GM23338 (cell line): Measurements from ENCODE around the gene UBTD1. TPM values are rescaled to one million over a fixed set of nuclear protein-coding genes. Genes with fewer than 3 reads are reported as not detected.

ENCODE experiments used
- ATAC-seq: fragments of 200-7000 bp; cut with Tn5 transposase; 3 replicates; pipeline ENCODE4 v1.9.1; 2020
- DNase-seq: peaks from one replicate; pipeline ENCODE4 v3.0.0-alpha.2; 2015; ENCODE audit warnings: low spot score
- H2AFZ ChIP-seq: fragments of 200-600 bp; sonication (generic); 2 replicates; pipeline ENCODE4 v1.8.0; 2016; ENCODE audit warnings: antibody characterized with exemption, mild to moderate bottlenecking, moderate library complexity
- H3F3A ChIP-seq: fragments of 200-600 bp; sonication (generic); replicated peaks from 2 replicates; pipeline ENCODE4 v1.8.0; 2017; ENCODE audit warnings: antibody characterized with exemption, mixed run types, low read depth
- H3K27ac ChIP-seq: fragments of 200-600 bp; sonication (generic); 2 replicates; pipeline ENCODE4 v1.6.1; 2016; ENCODE audit warnings: low read depth
- H3K27me3 ChIP-seq: fragments of 200-600 bp; sonication (generic); 2 replicates; pipeline ENCODE4 v1.8.0; 2016; ENCODE audit warnings: mild to moderate bottlenecking, mixed run types, moderate library complexity; ENCODE audit not compliant: insufficient read depth
- H3K36me3 ChIP-seq: fragments of 200-600 bp; sonication (generic); 2 replicates; pipeline ENCODE4 v1.8.0; 2016; ENCODE audit warnings: mild to moderate bottlenecking; ENCODE audit not compliant: insufficient read depth
- H3K4me1 ChIP-seq: fragments of 200-600 bp; sonication (generic); 2 replicates; pipeline ENCODE4 v1.8.0; 2016; ENCODE audit warnings: mild to moderate bottlenecking, moderate library complexity; ENCODE audit not compliant: insufficient read depth
- H3K4me2 ChIP-seq: fragments of 200-600 bp; sonication (generic); 2 replicates; pipeline ENCODE4 v1.7.1; 2017; ENCODE audit warnings: mixed run types
- H3K4me3 ChIP-seq: fragments of 200-600 bp; sonication (generic); 2 replicates; pipeline ENCODE4 v1.6.1; 2016; ENCODE audit warnings: mixed run types
- H3K79me2 ChIP-seq: fragments of 200-600 bp; sonication (generic); replicated peaks from 2 replicates; pipeline ENCODE4 v1.8.0; 2017; ENCODE audit warnings: mild to moderate bottlenecking; ENCODE audit not compliant: insufficient read depth
- H3K9me2 ChIP-seq: fragments of 200-600 bp; sonication (generic); 2 replicates; pipeline ENCODE4 v1.8.0; 2017; ENCODE audit not compliant: insufficient read depth
- H4K20me1 ChIP-seq: fragments of 200-600 bp; sonication (generic); replicated peaks from 2 replicates; pipeline ENCODE4 v1.8.0; 2017; ENCODE audit warnings: mild to moderate bottlenecking; ENCODE audit not compliant: insufficient read depth
- H3K27ac Mint-ChIP-seq: 2 replicates; pipeline ENCODE4 v1.8.0; 2020; ENCODE audit warnings: inconsistent platforms, mild to moderate bottlenecking, moderate library complexity, mixed read lengths
- H3K27me3 Mint-ChIP-seq: 3 replicates; pipeline ENCODE4 v1.8.0; 2022; ENCODE audit warnings: low read depth, mild to moderate bottlenecking, moderate library complexity, mixed read lengths, inconsistent platforms; ENCODE audit not compliant: insufficient read depth, poor library complexity
- H3K36me3 Mint-ChIP-seq: 3 replicates; pipeline ENCODE4 v1.8.0; 2021; ENCODE audit warnings: low read depth, mild to moderate bottlenecking, inconsistent platforms, moderate library complexity, mixed read lengths
- H3K4me1 Mint-ChIP-seq: 3 replicates; pipeline ENCODE4 v1.8.0; 2020; ENCODE audit warnings: mild to moderate bottlenecking, inconsistent platforms, mixed read lengths
- H3K4me3 Mint-ChIP-seq: 3 replicates; pipeline ENCODE4 v1.8.0; 2021; ENCODE audit warnings: moderate library complexity, mild to moderate bottlenecking, inconsistent platforms, mixed read lengths
- H3K9me3 Mint-ChIP-seq: 3 replicates; pipeline ENCODE4 v1.8.0; 2020; ENCODE audit warnings: moderate library complexity, mild to moderate bottlenecking, inconsistent platforms, mixed read lengths
- EZH2 ChIP-seq: fragments of 200-600 bp; sonication (generic); IDR thresholded peaks from one replicate; pipeline ENCODE4 v1.8.0; 2017; ENCODE audit warnings: antibody characterized with exemption, mild to moderate bottlenecking, low read depth; ENCODE audit not compliant: unreplicated experiment
- EZH2phosphoT487 ChIP-seq: fragments of 200-600 bp; sonication (generic); IDR thresholded peaks from one replicate; pipeline ENCODE4 v1.8.1; 2018; ENCODE audit warnings: antibody characterized with exemption; ENCODE audit not compliant: unreplicated experiment
- NANOG ChIP-seq: IDR thresholded peaks from 2 replicates; pipeline ENCODE4 v1.6.1; 2016; ENCODE audit warnings: antibody characterized with exemption, borderline replicate concordance
- POLR2AphosphoS5 ChIP-seq: IDR thresholded peaks from 2 replicates; pipeline ENCODE4 v1.6.1; 2016; ENCODE audit warnings: antibody characterized with exemption, low read depth
- ZNF462 ChIP-seq: fragments of 250-450 bp; sonication (Bioruptor Pico); IDR thresholded peaks from 2 replicates; pipeline ENCODE4 v1.5.0; 2020; ENCODE audit warnings: mild to moderate bottlenecking, moderate library complexity
- polyA plus RNA-seq: library from polyadenylated mRNA; unstranded; fragments of >200 nt; fragmentation: Nextera tagmentation; extraction: Ambion mirVana; gene quantifications from 2 replicates; pipeline ENCODE4 v1.2.1, GENCODE V29; 2016
- total RNA-seq: library from RNA; depleted of rRNA; stranded (reverse); fragments of >200 nt; shearing (Covaris generic); gene quantifications from 2 replicates; pipeline ENCODE4 v1.2.3, GENCODE V29; 2014
- TF ChIP-seq, protein P1 (sequence below), 2 experiments: fragments of 200-600 bp in 1 of 2; sonication (generic) in 1 of 2; conservative IDR thresholded peaks; 2 replicates each; pipeline versions ENCODE4 v1.5.1 to v1.6.1; 2016 to 2017; ENCODE audit warnings: antibody characterized with exemption in 2 of 2, low read depth in 2 of 2, mild to moderate bottlenecking in 2 of 2, moderate library complexity in 1 of 2

The UBTD1 gene
- total and polyA plus RNA-seq, 2 experiments from 2014 or later: 17.3 to 29.0 TPM

DNA sequence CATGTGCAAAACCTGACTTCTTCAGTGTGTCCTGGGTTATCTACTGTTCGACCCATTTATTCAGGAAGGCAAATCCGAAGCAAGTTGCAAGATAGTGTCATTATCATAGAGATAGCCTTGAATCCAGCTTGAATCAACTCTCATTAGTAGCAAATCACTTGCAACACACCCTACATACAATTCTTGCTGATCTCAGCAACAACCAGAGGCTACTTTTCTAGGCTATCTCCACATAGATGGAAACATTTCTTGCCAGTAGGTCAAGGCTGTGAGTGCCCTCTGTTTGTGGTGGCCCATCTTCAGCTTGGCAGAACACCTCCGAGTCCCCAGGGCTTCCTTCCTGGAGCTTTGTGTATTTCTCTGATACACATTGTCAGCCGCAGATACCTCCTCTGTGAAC lies 12.0 kb downstream of the UBTD1 start:
- no peaks in the 10 kb centered on the region for H3K36me3 Mint-ChIP-seq
- Histone ChIP-seq H3K4me2 (no peak overlapping the region), H3K27me3 (no peaks in the 10 kb centered on the region), H3K36me3 (no peaks in the 10 kb centered on the region), H2AFZ (no peak overlapping the region), H3K9me2 (no peaks in the 10 kb centered on the region), H4K20me1 (peaks cover 34% of the 10 kb centered on the region), H3K4me3 (no peak overlapping the region), H3K27ac (no peak overlapping the region), H3F3A (no peaks in the 10 kb centered on the region), H3K79me2 (peaks cover 78% of the 10 kb centered on the region), H3K4me1 (peaks cover 34% of the 10 kb centered on the region)
- ATAC-seq (no peak), DNase-seq (no peak)
- peaks cover 26% of the 10 kb centered on the region for H3K4me1 Mint-ChIP-seq
- TF ChIP-seq ZNF462 (CRISPR knock-in tag): no peak
- TF ChIP-seq, protein P1, sequence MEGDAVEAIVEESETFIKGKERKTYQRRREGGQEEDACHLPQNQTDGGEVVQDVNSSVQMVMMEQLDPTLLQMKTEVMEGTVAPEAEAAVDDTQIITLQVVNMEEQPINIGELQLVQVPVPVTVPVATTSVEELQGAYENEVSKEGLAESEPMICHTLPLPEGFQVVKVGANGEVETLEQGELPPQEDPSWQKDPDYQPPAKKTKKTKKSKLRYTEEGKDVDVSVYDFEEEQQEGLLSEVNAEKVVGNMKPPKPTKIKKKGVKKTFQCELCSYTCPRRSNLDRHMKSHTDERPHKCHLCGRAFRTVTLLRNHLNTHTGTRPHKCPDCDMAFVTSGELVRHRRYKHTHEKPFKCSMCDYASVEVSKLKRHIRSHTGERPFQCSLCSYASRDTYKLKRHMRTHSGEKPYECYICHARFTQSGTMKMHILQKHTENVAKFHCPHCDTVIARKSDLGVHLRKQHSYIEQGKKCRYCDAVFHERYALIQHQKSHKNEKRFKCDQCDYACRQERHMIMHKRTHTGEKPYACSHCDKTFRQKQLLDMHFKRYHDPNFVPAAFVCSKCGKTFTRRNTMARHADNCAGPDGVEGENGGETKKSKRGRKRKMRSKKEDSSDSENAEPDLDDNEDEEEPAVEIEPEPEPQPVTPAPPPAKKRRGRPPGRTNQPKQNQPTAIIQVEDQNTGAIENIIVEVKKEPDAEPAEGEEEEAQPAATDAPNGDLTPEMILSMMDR (conservative IDR thresholded peaks at IDR 0.05; ENCODE audit: low read depth in 2 of 2): no peak
- H3K9me3 Mint-ChIP-seq: no peaks in the 10 kb centered on the region
- no peak overlapping the region for H3K27ac Mint-ChIP-seq
- no peak overlapping the region for H3K4me3 Mint-ChIP-seq
- H3K27me3 Mint-ChIP-seq: peaks cover 7% of the 10 kb centered on the region

DNA sequence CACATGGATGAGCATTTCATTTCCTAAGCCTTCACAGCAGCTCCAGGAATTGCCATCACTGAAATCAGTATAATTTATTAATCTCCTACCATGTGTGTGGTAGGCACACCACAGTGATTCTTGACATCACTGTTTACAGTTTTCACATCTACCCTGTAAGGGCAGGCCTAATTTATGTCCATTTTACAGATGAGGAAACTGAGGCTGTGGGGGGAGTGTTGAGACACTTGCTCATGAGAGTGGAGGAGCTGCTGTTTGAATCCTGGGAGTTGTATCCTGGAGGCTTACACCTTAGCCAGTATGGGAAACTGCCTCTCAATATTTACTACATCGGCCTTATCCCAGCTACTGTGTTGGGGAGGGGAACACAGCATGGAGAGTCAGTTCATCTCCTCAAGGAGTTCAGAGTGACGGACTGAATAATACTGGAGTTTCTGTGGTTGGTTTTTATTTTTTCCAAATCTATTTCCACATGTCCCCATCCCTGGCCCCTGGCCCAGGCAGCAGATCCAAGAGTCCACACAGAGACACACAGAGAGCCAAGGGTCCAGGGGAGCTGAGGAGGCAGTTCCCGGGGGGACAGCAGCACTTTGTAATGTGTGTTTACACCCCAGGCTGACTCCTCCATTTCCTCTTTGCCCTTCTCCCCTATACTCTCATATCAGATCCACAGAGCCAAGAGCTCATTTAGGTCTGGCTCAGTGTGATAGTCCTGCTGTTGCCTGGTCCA lies 13.2 kb downstream of the UBTD1 start:
- Mint-ChIP-seq H3K4me3 (no peak overlapping the region), H3K27me3 (peaks cover 7% of the 10 kb centered on the region), H3K36me3 (no peaks in the 10 kb centered on the region), H3K4me1 (peaks cover 26% of the 10 kb centered on the region), H3K9me3 (no peaks in the 10 kb centered on the region), H3K27ac (no peak overlapping the region; the same call in 1 of the 2 replicates)
- peaks cover 73% of the 10 kb centered on the region for H3K79me2 ChIP-seq
- peaks cover 29% of the 10 kb centered on the region for H3K4me1 ChIP-seq
- no peaks in the 10 kb centered on the region for H3F3A ChIP-seq
- DNase-seq (no peak), ATAC-seq (no peak)
- no peaks in the 10 kb centered on the region for H3K27me3 ChIP-seq
- H4K20me1 ChIP-seq: peaks cover 34% of the 10 kb centered on the region
- H3K36me3 ChIP-seq: no peaks in the 10 kb centered on the region
- H3K9me2 ChIP-seq: no peaks in the 10 kb centered on the region
- H2AFZ ChIP-seq: no peak overlapping the region
- H3K4me2 ChIP-seq: no peak overlapping the region
- no peak overlapping the region for H3K4me3 ChIP-seq
- no peak overlapping the region for H3K27ac ChIP-seq
- TF ChIP-seq EZH2phosphoT487: no peak
- TF ChIP-seq EZH2: no peak
- TF ChIP-seq, protein P1 (conservative IDR thresholded peaks at IDR 0.05; ENCODE audit: low read depth in 2 of 2): no peak
- TF ChIP-seq NANOG: no peak
- TF ChIP-seq POLR2AphosphoS5: no peak
